Stimulated activated CD4-positive, alpha-beta T cell treated with anti-CD3 and anti-CD28 coated beads, TNF-alpha, amount 100 ng/mL, for 1 hour (primary cell): ENCODE data around the gene AKAP12.

Source experiments
- DNase-seq, 3 donors: peaks; one replicate each; pipeline ENCODE4 v3.0.0-alpha.2; 2020; ENCODE audit warnings: low read depth in 3 of 3, low spot score in 1 of 3

The AKAP12 gene

GRCh38 chr6:151403919-151404308 is 164.1 kb downstream of the AKAP12 start:
- no peak for DNase-seq
